ENCODE measurements around the gene TXNL4A. TPM values are rescaled to one million over a fixed set of nuclear protein-coding genes. Genes with fewer than 3 reads are reported as not detected.
"Not testable (repeated sequence)": the region's sequence is repeated elsewhere in the genome, so short reads cannot be mapped to it uniquely, and the experiment has no call there.

Gene TXNL4A
- total RNA-seq, 1 donor from 2014 or later, result 107 TPM

DNA sequence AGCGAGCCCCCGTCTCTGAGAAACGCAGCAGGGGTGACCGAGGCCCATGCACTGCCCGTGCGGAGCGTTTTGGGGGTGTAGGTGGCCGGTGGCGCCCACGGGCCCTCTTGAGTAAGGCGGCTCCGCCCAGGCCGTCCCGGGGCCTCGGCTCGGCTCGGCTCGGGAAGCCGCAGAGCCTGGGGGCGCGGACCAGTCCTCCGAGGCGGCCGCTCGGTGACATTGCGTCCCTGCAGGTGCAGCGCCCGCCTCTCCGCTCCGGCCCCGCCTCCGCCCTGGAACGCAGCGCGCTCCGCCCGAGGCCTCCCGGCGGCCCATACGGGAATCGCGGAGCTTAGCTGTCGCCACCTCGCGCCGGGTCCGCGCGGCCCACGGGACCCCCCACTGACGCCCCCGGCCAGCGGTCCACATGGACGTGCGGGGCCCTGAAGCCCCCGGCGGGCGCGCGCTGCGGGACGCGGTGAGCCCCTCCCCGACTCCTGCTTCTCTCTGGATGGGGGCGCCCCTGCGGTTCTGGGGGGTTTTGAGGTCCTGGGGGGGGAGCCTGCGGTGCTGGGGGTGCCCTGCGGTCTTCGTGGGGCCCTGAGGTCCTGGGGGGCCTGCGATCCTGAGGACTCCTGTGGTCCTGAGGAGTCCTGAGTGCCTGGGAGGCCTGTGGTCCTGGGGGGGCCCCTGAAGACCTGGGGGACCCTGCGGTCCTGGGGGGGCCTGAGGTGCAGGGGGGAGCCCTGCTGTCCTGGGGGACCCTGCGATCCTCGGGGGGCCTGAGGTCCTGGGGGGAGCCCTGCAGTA, 23.8 kb downstream of the TXNL4A start, which contains the start of gene HSBP1L1:
Gene HSBP1L1, plus strand, starts transcription at position 314 of the 789 bp plus-strand sequence. Its CDS starts 93 bp downstream, at position 407.
- no peak for DNase-seq (ENCODE audit: low spot score)

DNA sequence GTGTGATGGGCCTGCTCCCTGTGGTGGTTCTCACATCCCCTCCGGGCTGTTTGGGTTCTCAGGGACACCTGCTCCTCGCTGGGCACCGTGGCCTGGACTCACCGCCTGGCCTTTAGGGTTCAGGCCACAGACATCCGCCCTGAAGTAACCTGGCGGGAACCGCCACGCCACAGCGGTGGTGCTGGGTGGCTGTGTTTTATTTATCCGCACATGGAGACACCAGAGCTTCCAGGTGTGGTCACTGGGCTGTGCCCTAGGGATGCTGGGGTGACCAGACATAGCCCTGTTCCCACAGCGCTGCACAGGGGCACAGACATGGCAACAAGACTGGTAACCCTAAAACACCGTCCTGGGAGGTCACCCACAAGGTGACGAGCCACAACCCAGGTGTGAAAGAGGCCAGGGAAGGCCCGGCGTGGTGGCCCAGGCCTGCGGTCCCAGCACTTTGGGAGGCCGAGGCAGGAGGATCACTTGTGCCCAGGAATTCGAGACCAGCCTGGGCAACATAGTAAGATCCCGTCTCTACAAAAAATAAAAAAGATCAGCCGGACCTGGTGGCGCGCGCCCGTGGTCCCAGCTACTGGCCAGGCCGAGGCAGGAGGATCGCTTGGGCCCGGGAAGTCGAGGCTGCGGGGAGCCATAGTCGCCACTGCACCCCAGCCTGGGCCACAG, 24.6 kb downstream of the TXNL4A start:
- no peak for DNase-seq (ENCODE audit: low spot score)

GRCh38 chr18:79962835-79963657, 25.3 kb downstream of the TXNL4A start:
- DNase-seq (ENCODE audit: low spot score), result no peak

DNA sequence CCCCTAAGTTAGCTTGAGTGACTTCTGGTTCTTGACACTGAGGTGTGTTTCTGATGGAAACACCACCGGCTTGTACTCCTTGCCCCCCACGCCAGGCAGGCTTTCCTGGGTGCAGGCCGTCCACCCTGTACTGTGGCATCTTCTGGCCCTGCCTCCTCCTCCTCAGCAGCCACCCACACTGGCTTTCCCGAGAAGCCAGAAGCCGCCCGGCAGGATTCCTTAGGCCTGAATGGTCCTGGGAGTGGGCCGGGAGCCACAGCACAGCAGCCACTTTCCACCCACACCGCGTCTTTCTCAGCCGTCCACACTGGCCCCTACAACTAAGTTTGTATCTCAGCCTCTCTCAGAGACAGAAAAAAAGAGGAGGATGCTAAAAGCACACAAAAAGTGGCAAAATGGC, 26.1 kb downstream of the TXNL4A start:
- DNase-seq (ENCODE audit: low spot score), result no peak

- DNase-seq (ENCODE audit: low spot score), result no peak
Observed at GRCh38 chr18:79961527-79962291, 26.7 kb downstream of the TXNL4A start.

DNA sequence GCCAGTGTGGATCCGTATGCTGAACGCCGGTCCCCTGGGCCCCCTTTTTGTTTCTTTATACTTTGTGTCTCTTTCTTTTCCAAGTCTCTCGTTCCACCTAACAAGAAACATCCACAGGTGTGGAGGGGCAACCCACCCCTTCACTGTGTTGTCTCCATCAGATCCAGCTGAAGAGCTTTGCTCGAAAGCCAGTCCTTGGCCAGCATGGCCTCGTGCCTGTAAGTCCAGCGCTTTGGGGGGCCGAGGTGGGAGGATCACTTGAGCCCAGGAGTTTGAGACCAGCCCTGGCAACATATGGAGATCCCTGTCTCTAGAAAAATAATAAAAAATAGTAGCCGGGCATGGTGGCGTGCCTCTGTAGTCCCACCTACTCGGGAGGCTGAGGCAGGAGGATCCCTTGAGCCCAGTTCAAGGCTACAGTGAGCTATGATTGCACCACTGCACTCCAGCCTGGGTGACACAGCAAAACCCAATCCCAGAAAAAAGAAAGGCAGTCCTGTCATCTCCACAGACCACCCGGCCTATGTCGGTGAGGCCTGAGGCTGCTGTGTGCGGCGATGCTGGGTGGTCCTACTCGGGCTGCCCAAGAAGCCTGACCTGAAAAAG, 27.3 kb downstream of the TXNL4A start:
- no peak for DNase-seq (ENCODE audit: low spot score)

DNA sequence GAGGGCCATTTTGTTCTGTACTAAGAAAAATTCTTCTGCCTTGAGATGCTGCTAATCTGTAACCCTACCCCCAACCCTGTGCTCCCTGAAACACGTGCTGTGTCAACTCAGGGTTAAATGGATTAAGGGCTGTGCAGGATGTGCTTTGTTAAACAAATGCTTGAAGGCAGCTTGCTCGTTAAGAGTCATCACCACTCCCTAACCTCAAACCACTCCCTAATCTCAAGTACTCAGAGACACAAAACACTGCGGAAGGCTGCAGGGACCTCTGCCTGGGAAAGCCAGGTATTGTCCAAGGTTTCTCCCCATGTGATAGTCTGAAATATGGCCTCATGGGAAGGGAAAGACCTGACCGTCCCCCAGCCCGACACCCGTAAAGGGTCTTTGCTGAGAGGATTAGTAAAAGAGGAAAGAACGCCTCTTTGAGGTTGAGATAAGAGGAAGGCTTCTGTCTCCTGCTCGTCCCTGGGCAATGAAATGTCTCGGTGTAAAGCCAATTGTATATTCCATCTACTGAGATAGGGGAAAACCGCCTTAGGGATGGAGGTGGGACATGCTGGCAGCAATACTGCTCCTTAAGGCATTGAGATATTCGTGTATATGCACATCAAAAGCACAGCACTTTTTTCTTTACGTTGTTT, 28.1 kb downstream of the TXNL4A start:
- DNase-seq (ENCODE audit: low spot score), result not testable (repeated sequence)

DNA sequence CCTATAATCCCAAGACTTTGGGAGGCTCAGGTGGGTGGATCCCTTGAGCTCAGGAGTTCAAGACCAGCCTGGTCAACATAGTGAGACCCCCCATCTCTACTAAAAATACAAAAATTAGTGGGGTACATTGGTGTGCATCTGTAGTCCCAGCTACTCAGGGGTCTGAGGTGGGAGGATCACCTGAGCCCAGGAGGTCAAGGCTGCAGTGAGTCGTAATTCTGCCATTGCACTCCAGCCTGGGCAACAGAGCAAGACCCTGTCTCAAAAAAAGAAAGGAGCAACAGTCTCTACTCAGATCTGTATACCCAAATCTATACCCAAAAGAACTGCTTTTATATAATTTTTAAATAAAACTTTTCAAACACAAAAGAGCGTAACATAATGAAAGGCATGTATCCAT, 29.4 kb downstream of the TXNL4A start:
- DNase-seq (ENCODE audit: low spot score), result no peak

- DNase-seq (ENCODE audit: low spot score), result no peak
Observed at GRCh38 chr18:79956276-79956675, 32.1 kb downstream of the TXNL4A start.

- DNase-seq (ENCODE audit: low spot score), result peak; percentile 41
Observed at GRCh38 chr18:79955302-79956075, 32.9 kb downstream of the TXNL4A start.

GRCh38 chr18:79954791-79955190, 33.6 kb downstream of the TXNL4A start:
- DNase-seq (ENCODE audit: low spot score), result peak; percentile 53

DNA sequence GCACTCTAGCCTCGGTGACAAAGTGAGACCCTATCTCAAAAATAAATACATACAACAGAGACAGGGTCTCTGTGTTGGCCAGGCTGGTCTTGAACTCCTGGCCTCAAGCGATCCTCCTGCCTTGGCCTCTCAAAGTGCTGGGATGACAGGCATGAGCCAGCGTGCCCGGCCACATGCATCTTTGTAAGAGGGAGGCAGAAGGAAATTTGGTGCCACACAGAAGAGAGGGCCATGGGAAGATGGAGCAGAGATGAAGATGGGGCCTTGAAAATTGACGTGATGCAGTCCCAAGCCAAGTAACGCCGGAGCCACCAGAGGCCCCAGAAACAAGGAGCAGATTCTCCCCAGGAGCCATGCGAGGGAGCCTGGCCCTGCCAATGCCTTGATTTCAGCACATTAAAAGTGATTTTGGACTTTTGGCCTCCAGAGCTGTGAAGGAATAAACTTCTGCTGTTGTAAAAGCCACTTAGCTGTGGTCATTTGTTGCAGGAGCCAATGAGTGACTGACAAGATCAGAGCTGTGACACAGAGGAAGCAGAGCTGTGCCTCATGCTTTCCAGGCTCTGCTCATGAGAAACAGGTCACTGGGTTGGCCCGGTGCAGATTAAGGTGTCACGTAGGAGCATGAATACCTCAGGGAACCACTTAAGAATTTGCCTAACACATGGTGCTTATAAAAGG, 34.3 kb downstream of the TXNL4A start:
- peak; percentile 84 for DNase-seq (ENCODE audit: low spot score)

- DNase-seq (ENCODE audit: low spot score), result peak; percentile 81
Observed at GRCh38 chr18:79952996-79953559, 35.3 kb downstream of the TXNL4A start.

DNA sequence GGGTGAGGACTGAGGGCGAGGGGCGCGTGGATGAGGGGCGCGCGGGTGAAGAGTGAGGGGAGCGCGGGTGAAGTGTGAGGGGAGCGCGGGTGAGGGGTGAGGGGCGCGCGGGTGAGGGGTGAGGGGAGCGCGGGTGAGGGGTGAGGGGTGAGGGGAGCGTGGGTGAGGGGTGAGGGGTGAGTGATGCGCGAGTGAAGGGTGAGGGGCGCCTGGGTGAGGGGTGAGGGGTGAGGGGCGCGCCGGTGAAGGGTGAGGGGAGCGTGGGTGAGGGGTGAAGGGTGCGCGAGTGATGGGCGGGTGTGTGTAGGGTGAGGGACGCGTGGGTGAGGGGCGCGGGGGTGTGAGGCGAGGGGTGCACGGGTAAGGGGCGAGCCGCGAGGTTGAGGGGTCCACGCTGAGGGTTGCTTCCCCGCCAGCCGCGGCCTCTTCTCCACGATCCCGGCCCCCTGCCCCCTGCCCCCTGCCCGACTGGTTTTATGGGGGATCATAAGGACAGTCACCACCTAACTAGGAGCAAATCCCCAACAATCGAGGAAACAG, 35.8 kb downstream of the TXNL4A start:
- DNase-seq (ENCODE audit: low spot score), result peak; percentile 81

DNA sequence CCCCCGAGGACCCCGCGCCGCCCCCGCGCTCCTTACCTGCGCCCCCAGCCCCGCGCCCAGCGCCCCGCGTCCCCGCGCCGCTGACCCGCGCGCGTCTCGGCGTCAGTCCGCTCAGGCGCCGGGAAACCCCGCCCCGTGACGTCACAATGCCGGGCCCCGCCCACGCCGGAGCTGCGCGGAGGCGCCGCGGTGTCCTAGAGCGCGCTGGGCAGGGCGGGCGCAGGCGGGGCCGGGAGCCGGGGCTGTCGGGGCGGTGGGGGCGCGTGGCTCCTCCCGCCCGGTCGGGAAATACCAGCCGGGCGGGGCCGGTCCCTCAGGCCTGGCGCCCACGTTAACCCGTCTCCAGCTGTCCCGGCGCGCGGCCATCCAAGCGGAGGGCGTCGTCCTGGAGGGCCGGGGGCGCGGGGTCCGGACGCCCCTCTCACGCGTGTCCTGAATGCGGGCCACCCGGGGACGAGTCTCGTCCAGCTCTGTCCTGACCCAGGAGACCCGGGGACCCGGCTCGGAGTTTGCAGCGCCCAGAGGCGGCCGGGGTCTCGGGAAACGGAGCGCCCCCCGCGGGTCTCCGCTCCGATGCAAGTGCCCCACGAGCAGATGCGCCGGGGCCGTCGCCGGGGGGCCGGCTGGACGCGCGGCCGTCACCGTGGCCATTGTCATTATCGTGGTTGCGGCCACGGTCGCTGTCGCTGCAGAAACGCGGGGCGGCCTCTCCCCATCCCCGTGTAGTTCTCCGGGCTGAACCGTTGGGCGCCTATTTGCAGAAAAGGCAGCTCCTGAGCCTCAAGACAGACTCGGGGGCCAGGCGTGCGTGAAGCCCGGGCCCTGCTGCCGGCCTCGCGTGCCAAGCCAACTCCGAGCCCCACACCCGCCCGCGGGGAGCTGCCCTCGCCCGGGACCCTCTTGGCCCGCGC, 36.6 kb downstream of the TXNL4A start, which contains the start of gene SLC66A2:
Gene SLC66A2, minus strand, starts transcription at position 109 of the 911 bp plus-strand sequence. CDS start 727 bp downstream, outside the sequence.
- DNase-seq (ENCODE audit: low spot score), result peak; percentile 99

DNA sequence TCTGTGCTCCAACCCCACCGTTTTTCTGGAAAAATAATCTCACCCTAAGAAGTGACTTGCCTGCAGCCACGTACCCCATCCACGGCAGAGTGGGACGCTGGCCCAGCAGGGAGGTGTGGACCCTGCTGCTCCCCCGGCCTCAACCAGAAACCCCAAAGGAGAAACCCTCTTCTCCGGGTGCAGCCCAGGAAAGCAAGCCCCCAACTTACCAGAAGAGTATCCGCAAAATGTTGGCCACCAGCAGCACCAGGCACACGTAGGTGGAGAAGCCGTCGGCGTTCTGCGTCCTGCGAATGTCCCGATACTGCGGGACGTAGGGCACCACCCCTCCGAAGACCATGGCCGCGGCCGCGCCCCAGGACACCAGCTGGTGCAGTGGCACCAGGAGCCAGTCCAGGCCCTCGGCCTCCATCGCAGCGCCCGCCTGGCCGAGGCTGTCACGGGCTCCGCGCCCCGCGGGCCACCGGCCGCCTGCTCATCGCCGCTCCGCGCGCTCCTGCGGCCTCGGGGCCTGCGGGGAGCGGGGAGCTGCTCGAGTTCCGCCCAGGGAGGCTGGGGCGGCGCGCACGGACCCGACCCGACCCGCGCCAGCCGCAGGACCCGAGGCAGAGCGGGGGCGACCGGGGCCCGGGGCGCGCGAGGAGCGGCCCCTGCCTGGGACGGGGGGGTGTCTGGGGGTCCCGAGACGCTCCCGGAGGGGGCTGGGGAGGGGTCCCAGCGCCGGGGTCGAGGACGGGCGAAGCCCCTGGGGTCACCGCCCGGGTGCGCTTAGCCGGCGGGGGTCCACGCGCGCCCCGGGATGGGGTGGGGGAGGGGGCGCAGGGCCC, 37.6 kb downstream of the TXNL4A start:
- DNase-seq (ENCODE audit: low spot score), result peak; percentile 90

Data from mesenteric fat pad (tissue), 1 donor.